OCI-LY7 (cell line): ENCODE measurements around the gene PORCN.

Experiments
- EZH2phosphoT487 ChIP-seq: fragments of 200-600 bp; sonication (generic); IDR thresholded peaks from 2 replicates; pipeline ENCODE4 v1.6.1; 2018; ENCODE audit warnings: low read depth, borderline replicate concordance, mild to moderate bottlenecking, mixed run types, antibody characterized with exemption, low read length, moderate library complexity, mixed read lengths
- TF ChIP-seq, protein P1 (sequence below): fragments of 200-600 bp; sonication (generic); conservative IDR thresholded peaks from 2 replicates; pipeline ENCODE4 v1.5.1; 2014; ENCODE audit warnings: mild to moderate bottlenecking, antibody characterized with exemption, low read length, moderate library complexity, mixed read lengths

DNA sequence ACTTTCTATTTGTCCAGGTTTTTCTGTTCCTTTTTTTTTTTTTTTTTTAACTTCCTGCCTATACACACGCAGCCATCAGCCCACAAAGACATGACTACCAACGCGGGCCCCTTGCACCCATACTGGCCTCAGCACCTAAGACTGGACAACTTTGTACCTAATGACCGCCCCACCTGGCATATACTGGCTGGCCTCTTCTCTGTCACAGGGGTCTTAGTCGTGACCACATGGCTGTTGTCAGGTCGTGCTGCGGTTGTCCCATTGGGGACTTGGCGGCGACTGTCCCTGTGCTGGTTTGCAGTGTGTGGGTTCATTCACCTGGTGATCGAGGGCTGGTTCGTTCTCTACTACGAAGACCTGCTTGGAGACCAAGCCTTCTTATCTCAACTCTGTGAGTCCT lies 14.9 kb downstream of the PORCN start:
- TF ChIP-seq, protein P1, sequence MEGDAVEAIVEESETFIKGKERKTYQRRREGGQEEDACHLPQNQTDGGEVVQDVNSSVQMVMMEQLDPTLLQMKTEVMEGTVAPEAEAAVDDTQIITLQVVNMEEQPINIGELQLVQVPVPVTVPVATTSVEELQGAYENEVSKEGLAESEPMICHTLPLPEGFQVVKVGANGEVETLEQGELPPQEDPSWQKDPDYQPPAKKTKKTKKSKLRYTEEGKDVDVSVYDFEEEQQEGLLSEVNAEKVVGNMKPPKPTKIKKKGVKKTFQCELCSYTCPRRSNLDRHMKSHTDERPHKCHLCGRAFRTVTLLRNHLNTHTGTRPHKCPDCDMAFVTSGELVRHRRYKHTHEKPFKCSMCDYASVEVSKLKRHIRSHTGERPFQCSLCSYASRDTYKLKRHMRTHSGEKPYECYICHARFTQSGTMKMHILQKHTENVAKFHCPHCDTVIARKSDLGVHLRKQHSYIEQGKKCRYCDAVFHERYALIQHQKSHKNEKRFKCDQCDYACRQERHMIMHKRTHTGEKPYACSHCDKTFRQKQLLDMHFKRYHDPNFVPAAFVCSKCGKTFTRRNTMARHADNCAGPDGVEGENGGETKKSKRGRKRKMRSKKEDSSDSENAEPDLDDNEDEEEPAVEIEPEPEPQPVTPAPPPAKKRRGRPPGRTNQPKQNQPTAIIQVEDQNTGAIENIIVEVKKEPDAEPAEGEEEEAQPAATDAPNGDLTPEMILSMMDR, result no peak
- TF ChIP-seq EZH2phosphoT487, result no peak
